Measurements from ENCODE around the gene SLU7. TPM values are rescaled to one million over a fixed set of nuclear protein-coding genes. Genes with fewer than 3 reads are reported as not detected.

The SLU7 gene
- total RNA-seq, 4 donors from 2014 or later: 61.4 to 103 (median 87.2) TPM

DNA sequence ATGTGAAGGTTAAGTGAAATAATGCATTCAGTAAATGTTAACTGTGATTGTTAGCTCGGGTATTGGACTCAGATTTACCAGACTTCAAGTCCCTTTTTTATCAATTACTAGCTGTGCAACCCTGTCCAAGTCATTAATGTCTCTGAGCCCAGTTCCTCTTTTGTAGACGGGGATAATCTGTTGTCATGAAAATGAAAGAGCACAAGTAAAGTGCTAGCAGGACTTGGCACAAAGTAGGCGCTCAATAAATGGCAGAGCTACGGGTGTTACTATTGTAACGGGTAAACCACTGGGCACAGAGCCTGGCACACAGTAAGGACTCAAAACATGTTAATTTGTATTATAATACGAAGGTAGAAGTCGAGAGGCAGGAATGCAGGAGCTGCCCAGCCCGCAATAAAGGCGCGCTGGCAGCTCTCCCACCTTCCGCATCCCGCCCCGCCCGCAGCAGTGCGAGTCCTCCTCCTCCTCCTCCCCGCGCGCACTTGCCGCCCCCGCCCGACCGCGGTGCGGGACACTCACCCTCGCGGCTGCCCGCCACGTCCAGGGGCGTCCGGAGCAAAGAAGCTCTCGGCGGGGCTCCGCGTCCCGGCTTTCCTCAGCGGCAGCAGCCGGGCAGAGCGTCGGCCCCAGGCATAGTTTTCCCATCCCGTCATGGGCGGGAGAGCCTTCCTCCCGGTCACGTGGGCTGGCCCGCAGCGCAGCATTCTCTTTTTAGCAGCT lies 48.7 kb downstream of the SLU7 start, which contains the start of gene C1QTNF2:
C1QTNF2 (minus strand) TSS at position 637 of the 723 bp plus-strand sequence. CDS start 15,615 bp downstream, outside the sequence.
- TF ChIP-seq POLR2A (IDR thresholded peaks at IDR 0.05): no peak
- ATAC-seq (peak in 1 of 2 donors; percentile 62), DNase-seq (no peak)
- no peaks in the 10 kb centered on the region for H3K36me3 ChIP-seq
- intact Hi-C loops (cut with DNase I; ENCODE audit: low total_unique reads) (no loop called here), in situ Hi-C loops (cut with MboI; ENCODE audit: low sequenced_read_pairs in 4 of 4) (no loop called here)
- H3K4me3 ChIP-seq: peak within 1 kb of the TSS; percentile 62 to 67 (median 62)
- H3K27ac ChIP-seq: peak within 1 kb of the TSS; percentile 27 to 52 (median 28)
- H3K9me3 ChIP-seq: no peaks in the 10 kb centered on the region
- H3K4me1 ChIP-seq: peaks cover 0 to 9% of the 10 kb centered on the region in 2 donors
- no peaks in the 10 kb centered on the region for H3K27me3 ChIP-seq

GRCh38 chr5:160367885-160368284 lies 51.0 kb downstream of the SLU7 start:
- DNase-seq: no peak
- ATAC-seq: peak in 1 of 2 donors; percentile 15
- in situ Hi-C loops (cut with MboI; ENCODE audit: low sequenced_read_pairs in 4 of 4): no loop called here

DNA sequence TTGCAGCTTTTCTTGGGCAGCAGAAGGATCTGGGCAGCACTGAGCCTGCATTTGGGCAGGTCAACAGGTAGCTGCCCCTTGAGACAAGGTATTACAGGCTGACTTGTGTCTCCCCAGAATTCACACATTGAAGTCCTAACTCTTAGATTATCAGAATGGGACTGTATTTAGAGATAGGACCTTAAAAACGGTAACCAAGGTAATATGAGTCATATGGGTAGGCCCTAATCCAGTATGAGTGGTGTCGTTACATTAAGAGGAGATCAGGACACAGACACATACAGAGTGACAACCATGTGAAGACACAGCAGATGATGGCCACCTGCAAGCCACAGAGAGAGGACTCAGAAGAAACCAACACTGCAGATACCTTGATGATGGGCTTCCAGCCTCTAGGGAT lies 51.6 kb downstream of the SLU7 start:
- DNase-seq: no peak
- Histone ChIP-seq H3K4me3 (no peak overlapping the region), H3K36me3 (no peaks in the 10 kb centered on the region), H3K27ac (no peak overlapping the region), H3K9me3 (no peaks in the 10 kb centered on the region), H3K4me1 (peaks cover 10 to 19% of the 10 kb centered on the region in 2 donors), H3K27me3 (no peaks in the 10 kb centered on the region)
- in situ Hi-C loops (cut with MboI; ENCODE audit: low sequenced_read_pairs in 4 of 4): no loop called here
- no peak for ATAC-seq
- intact Hi-C loops (cut with DNase I; ENCODE audit: low total_unique reads): no loop called here
- no peak for TF ChIP-seq CTCF (IDR thresholded peaks at IDR 0.05 in 4 of 5, conservative IDR thresholded peaks at IDR 0.05 in 1 of 5)
- no peak for TF ChIP-seq POLR2A (IDR thresholded peaks at IDR 0.05)

More at GRCh38 chr5:160367885-160368284, 51.0 kb downstream of the SLU7 start:
- no peaks in the 10 kb centered on the region for H3K9me3 ChIP-seq
- H3K4me1 ChIP-seq: peaks cover 4 to 13% of the 10 kb centered on the region in 2 donors
- TF ChIP-seq CTCF (IDR thresholded peaks at IDR 0.05 in 4 of 5, conservative IDR thresholded peaks at IDR 0.05 in 1 of 5) (no peak), POLR2A (IDR thresholded peaks at IDR 0.05) (no peak)
- H3K27ac ChIP-seq: no peak overlapping the region
- intact Hi-C loops (cut with DNase I; ENCODE audit: low total_unique reads): no loop called here
- H3K27me3 ChIP-seq: no peaks in the 10 kb centered on the region
- no peaks in the 10 kb centered on the region for H3K36me3 ChIP-seq
- no peak overlapping the region for H3K4me3 ChIP-seq

- in situ Hi-C loops (cut with MboI; ENCODE audit: low sequenced_read_pairs in 4 of 4): no loop called here
- H3K4me3 ChIP-seq: no peak overlapping the region
- no peaks in the 10 kb centered on the region for H3K9me3 ChIP-seq
- DNase-seq (no peak), ATAC-seq (no peak)
- no peaks in the 10 kb centered on the region for H3K27me3 ChIP-seq
- peaks cover 10 to 21% of the 10 kb centered on the region in 2 donors for H3K4me1 ChIP-seq
- H3K27ac ChIP-seq: no peak overlapping the region
- intact Hi-C loops (cut with DNase I; ENCODE audit: low total_unique reads): no loop called here
- no peaks in the 10 kb centered on the region for H3K36me3 ChIP-seq
- TF ChIP-seq CTCF (IDR thresholded peaks at IDR 0.05 in 4 of 5, conservative IDR thresholded peaks at IDR 0.05 in 1 of 5) (no peak), POLR2A (IDR thresholded peaks at IDR 0.05) (no peak)
Observed at GRCh38 chr5:160366230-160366629, 52.7 kb downstream of the SLU7 start.

DNA sequence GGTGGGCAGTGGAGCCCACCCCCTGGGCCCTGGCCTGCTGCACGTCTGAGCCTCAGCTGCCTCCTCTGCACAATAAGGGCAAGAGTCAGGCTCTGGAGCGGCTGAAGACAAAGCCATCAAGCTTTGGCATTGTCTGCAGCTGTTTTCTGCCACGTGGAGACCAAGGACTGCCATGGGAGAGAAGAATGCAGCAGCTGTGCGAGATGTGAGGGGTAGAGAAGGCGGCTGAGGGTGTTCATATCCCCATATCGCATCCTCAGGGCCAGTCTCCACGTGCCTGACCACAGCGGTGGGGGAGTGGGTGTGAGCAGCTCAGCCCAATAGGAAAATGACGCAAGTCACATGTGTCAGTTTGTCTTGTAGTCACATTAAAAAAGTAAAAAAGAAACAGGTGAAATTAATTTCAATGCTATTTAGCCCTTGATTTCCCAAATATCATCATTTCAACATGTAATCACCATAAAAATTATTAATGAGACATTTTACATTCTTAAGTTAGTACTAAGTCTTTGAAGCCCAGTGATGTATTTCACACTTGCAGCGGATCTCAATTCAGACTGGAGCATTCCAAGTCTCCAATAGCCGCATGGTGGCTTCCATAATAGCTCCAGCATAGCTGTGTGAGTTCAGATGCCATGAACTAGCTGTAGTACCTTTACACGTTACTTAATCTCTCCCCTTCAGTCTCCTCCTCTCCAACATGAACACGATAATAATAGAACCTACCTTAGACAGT lies 55.1 kb downstream of the SLU7 start:
- no peak for TF ChIP-seq CTCF (IDR thresholded peaks at IDR 0.05 in 4 of 5, conservative IDR thresholded peaks at IDR 0.05 in 1 of 5)
- no peak for TF ChIP-seq POLR2A (IDR thresholded peaks at IDR 0.05)
- ATAC-seq (no peak), DNase-seq (no peak)
- Histone ChIP-seq H3K4me1 (peaks cover 10 to 12% of the 10 kb centered on the region in 2 donors), H3K9me3 (no peaks in the 10 kb centered on the region), H3K36me3 (no peaks in the 10 kb centered on the region), H3K4me3 (no peak overlapping the region), H3K27me3 (no peaks in the 10 kb centered on the region), H3K27ac (peak overlapping the region; percentile 32 to 70 (median 52))
- intact Hi-C loops (cut with DNase I; ENCODE audit: low total_unique reads): no loop called here
- in situ Hi-C loops (cut with MboI; ENCODE audit: low sequenced_read_pairs in 4 of 4): no loop called here

Measured in gastrocnemius medialis (tissue), 4 donors.